C4-2B (cell line): ENCODE results near the gene SCTR.

Experiments
- ZFX ChIP-seq: fragments of 450-650 bp; IDR thresholded peaks from 2 replicates; pipeline ENCODE4 v1.6.1; 2017
- TF ChIP-seq, protein P1 (sequence below): fragments of 450-650 bp; conservative IDR thresholded peaks from 2 replicates; pipeline ENCODE4 v1.5.1; 2017; ENCODE audit warnings: mild to moderate bottlenecking

GRCh38 chr2:119431155-119431975 is 92.9 kb downstream of the SCTR start, which contains the start of gene TMEM37:
- TF ChIP-seq, protein P1, sequence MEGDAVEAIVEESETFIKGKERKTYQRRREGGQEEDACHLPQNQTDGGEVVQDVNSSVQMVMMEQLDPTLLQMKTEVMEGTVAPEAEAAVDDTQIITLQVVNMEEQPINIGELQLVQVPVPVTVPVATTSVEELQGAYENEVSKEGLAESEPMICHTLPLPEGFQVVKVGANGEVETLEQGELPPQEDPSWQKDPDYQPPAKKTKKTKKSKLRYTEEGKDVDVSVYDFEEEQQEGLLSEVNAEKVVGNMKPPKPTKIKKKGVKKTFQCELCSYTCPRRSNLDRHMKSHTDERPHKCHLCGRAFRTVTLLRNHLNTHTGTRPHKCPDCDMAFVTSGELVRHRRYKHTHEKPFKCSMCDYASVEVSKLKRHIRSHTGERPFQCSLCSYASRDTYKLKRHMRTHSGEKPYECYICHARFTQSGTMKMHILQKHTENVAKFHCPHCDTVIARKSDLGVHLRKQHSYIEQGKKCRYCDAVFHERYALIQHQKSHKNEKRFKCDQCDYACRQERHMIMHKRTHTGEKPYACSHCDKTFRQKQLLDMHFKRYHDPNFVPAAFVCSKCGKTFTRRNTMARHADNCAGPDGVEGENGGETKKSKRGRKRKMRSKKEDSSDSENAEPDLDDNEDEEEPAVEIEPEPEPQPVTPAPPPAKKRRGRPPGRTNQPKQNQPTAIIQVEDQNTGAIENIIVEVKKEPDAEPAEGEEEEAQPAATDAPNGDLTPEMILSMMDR: no peak
- no peak for TF ChIP-seq ZFX
